A673 (cell line): ENCODE measurements around the gene MYO15B. TPM values are rescaled to one million over a fixed set of nuclear protein-coding genes. Genes with fewer than 3 reads are reported as not detected.
"Not testable (repeated sequence)": the region's sequence is repeated elsewhere in the genome, so short reads cannot be mapped to it uniquely, and the experiment has no call there.

Source experiments
- BruUV-seq: library from RNA; stranded (reverse); fragments of 400-500 nt; replicated peaks from 2 replicates; lab custom pipeline; 2021; lab: Mats Ljungman, UMichigan
- CTCF ChIA-PET: fragments of 300-600 bp; sonication (Branson Sonifier 250); formaldehyde crosslinking; loops from one replicate; lab custom pipeline; 2022; ENCODE audit warnings: antibody characterized with exemption; lab: Charles Lee
- POLR2A ChIA-PET: fragments of 300-600 bp; sonication (Branson Sonifier 250); formaldehyde crosslinking; loops from one replicate; lab custom pipeline; 2022; ENCODE audit warnings: antibody characterized with exemption; ENCODE audit not compliant: low non-redundant PET; lab: Charles Lee
- DNase-seq: peaks from one replicate; pipeline ENCODE4 v3.0.0-alpha.2; 2015; ENCODE audit warnings: low spot score
- H3K27ac ChIP-seq: fragments of 200-600 bp; sonication (generic); 2 replicates; pipeline ENCODE4 v1.5.1; 2016; ENCODE audit warnings: mixed run types, low read depth, mild to moderate bottlenecking, mixed read lengths, antibody characterized with exemption, low read length; ENCODE audit not compliant: poor library complexity, severe bottlenecking
- H3K27me3 ChIP-seq: fragments of 200-600 bp; sonication (generic); replicated peaks from 2 replicates; pipeline ENCODE4 v1.6.1; 2017; ENCODE audit warnings: mixed run types, low read depth, mild to moderate bottlenecking, mixed read lengths, antibody characterized with exemption, low read length; ENCODE audit not compliant: insufficient read depth, poor library complexity
- H3K36me3 ChIP-seq: fragments of 200-600 bp; sonication (generic); 2 replicates; pipeline ENCODE4 v1.6.1; 2016; ENCODE audit warnings: mixed run types, mild to moderate bottlenecking, mixed read lengths, antibody characterized with exemption, low read length; ENCODE audit not compliant: insufficient read depth, poor library complexity, severe bottlenecking
- H3K4me1 ChIP-seq: fragments of 200-600 bp; sonication (generic); 2 replicates; pipeline ENCODE4 v1.6.1; 2017; ENCODE audit warnings: mixed run types, mild to moderate bottlenecking, mixed read lengths, antibody characterized with exemption, low read length; ENCODE audit not compliant: insufficient read depth, poor library complexity, severe bottlenecking
- H3K4me3 ChIP-seq: fragments of 200-600 bp; sonication (generic); 2 replicates; pipeline ENCODE4 v1.5.1; 2016; ENCODE audit warnings: low read depth, mixed run types, mild to moderate bottlenecking, mixed read lengths, low read length; ENCODE audit not compliant: poor library complexity, severe bottlenecking
- H3K9me3 ChIP-seq: fragments of 200-600 bp; sonication (generic); 2 replicates; pipeline ENCODE4 v1.6.1; 2016; ENCODE audit warnings: mixed run types, low read depth, mild to moderate bottlenecking, mixed read lengths, antibody characterized with exemption, low read length; ENCODE audit not compliant: poor library complexity, severe bottlenecking
- CTCF ChIP-seq: fragments of 300-800, 200-600 bp; sonication (generic); conservative IDR thresholded peaks from 2 replicates; pipeline ENCODE4 v1.5.1; 2017; ENCODE audit warnings: low read depth, mild to moderate bottlenecking, antibody characterized with exemption, low read length, moderate library complexity, mixed read lengths
- EZH2 ChIP-seq: fragments of 200-600 bp; sonication (generic); IDR thresholded peaks from 2 replicates; pipeline ENCODE4 v1.6.1; 2017; ENCODE audit warnings: borderline replicate concordance, low read depth, mild to moderate bottlenecking, mixed read lengths, antibody characterized with exemption, low read length; ENCODE audit not compliant: poor library complexity, severe bottlenecking
- intact Hi-C: fragments of 100-400 bp; cut with micrococcal nuclease; formaldehyde crosslinking; loops from one replicate; pipeline ENCODE4 v1.10.0; 2022; ENCODE audit not compliant: unreplicated experiment
- total RNA-seq: library from RNA; stranded (reverse); gene quantifications from 2 replicates; pipeline ENCODE4 v1.2.3, GENCODE V29; 2021

The MYO15B gene
- total RNA-seq, 1 experiment from 2014 or later: 9.3 TPM

GRCh38 chr17:75592348-75593020 lies 4.9 kb downstream of the MYO15B start:
- no peak overlapping the region for H3K27ac ChIP-seq
- H3K9me3 ChIP-seq: no peaks in the 10 kb centered on the region
- H3K27me3 ChIP-seq: no peaks in the 10 kb centered on the region
- TF ChIP-seq EZH2: no peak
- no peak for TF ChIP-seq CTCF
- no peak for DNase-seq
- H3K4me1 ChIP-seq: peaks cover 9% of the 10 kb centered on the region
- no TSS peak for BruUV-seq
- intact Hi-C loops: no loop called here
- ChIA-PET POLR2A (no interaction called here), CTCF (interaction anchor here (2.7 kb wide), 1 partner anchor 9 kb away, joined by 10 read pairs; no protein-coding TSS in a partner anchor)
- H3K36me3 ChIP-seq: no peaks in the 10 kb centered on the region
- H3K4me3 ChIP-seq: no peak overlapping the region

- H3K9me3 ChIP-seq, H3K36me3 ChIP-seq, H3K27me3 ChIP-seq, H3K4me1 ChIP-seq, DNase-seq, H3K4me3 ChIP-seq, BruUV-seq, POLR2A ChIA-PET, intact Hi-C loops, H3K27ac ChIP-seq: not testable (repeated sequence)
- CTCF ChIA-PET: interaction anchor here (0.8 kb wide), 1 partner anchor 40 kb away, joined by 4 read pairs; the partner anchor contains the start of gene SMIM5
Measured at GRCh38 chr17:75593430-75593829, 5.8 kb downstream of the MYO15B start.

GRCh38 chr17:75594499-75595283 lies 7.1 kb downstream of the MYO15B start:
- TF ChIP-seq EZH2 (no peak), CTCF (no peak)
- no peak for DNase-seq
- Histone ChIP-seq H3K27me3 (no peaks in the 10 kb centered on the region), H3K9me3 (no peaks in the 10 kb centered on the region), H3K4me1 (peaks cover 6% of the 10 kb centered on the region), H3K4me3 (no peak overlapping the region), H3K36me3 (no peaks in the 10 kb centered on the region), H3K27ac (no peak overlapping the region)
- intact Hi-C loops: no loop called here
- ChIA-PET CTCF (no interaction called here), POLR2A (interaction anchor here (0.6 kb wide), 1 partner anchor 47 kb away, joined by 4 read pairs; no protein-coding TSS in a partner anchor)
- no TSS peak for BruUV-seq
